Ovary (tissue), 3 donors: ENCODE measurements around the gene PHF21B.

Source experiments
- POLR2A ChIP-seq: fragments of 450-650 bp; IDR thresholded peaks from one replicate; pipeline ENCODE4 v1.6.1; 2017; ENCODE audit warnings: antibody characterized with exemption, mild to moderate bottlenecking, moderate library complexity
- TF ChIP-seq, protein P1 (sequence below), 3 donors: fragments of 450-650 bp in 2 of 3; fragments of 200-600 bp in 1 of 3; IDR thresholded peaks; one replicate each; pipeline versions ENCODE4 v1.5.1 to v1.8.0; 2016 to 2022; ENCODE audit warnings: antibody characterized with exemption in 3 of 3, mild to moderate bottlenecking in 1 of 3
- donor health status: DM: no; HTN: no; CAD: no.

DNA sequence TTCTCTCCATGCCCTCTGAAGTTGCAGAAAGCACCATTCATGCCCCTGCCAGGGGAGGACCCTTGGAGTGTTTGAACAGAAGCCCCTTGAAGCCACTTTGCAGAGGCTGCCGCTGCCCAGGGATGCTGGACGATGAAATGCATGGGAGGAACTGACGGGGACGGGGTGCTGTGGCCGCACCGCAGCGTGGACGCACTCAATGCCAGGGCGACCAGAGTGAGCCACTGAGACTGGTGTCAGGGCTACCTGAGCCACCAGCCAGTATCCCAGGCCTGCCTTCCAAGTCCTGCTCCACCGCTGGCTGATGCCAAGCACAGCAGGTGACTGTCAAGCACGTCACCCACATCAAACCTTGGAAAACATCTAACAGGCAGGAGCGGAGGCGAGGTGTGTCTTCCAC is 17.6 kb downstream of the PHF21B start:
- no peak for TF ChIP-seq POLR2A
- TF ChIP-seq, protein P1, sequence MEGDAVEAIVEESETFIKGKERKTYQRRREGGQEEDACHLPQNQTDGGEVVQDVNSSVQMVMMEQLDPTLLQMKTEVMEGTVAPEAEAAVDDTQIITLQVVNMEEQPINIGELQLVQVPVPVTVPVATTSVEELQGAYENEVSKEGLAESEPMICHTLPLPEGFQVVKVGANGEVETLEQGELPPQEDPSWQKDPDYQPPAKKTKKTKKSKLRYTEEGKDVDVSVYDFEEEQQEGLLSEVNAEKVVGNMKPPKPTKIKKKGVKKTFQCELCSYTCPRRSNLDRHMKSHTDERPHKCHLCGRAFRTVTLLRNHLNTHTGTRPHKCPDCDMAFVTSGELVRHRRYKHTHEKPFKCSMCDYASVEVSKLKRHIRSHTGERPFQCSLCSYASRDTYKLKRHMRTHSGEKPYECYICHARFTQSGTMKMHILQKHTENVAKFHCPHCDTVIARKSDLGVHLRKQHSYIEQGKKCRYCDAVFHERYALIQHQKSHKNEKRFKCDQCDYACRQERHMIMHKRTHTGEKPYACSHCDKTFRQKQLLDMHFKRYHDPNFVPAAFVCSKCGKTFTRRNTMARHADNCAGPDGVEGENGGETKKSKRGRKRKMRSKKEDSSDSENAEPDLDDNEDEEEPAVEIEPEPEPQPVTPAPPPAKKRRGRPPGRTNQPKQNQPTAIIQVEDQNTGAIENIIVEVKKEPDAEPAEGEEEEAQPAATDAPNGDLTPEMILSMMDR (IDR thresholded peaks at IDR 0.05): no peak
